Fibroblast of mammary gland (primary cell): ENCODE data around the gene PREX1.

ENCODE experiments used
- DNase-seq: peaks from one replicate; pipeline ENCODE4 v3.0.0-alpha.2; 2010; ENCODE audit warnings: low read depth
- H3K4me3 ChIP-seq: 2 replicates; pipeline ENCODE4 v1.5.1; 2011; ENCODE audit warnings: low read depth, mild to moderate bottlenecking, low read length, moderate library complexity; ENCODE audit not compliant: control insufficient read depth
- TF ChIP-seq, protein P1 (sequence below): conservative IDR thresholded peaks from 2 replicates; pipeline ENCODE4 v1.5.1; 2011; ENCODE audit warnings: low read depth, low read length, inconsistent platforms; ENCODE audit not compliant: control insufficient read depth, insufficient read depth

PREX1 gene

DNA sequence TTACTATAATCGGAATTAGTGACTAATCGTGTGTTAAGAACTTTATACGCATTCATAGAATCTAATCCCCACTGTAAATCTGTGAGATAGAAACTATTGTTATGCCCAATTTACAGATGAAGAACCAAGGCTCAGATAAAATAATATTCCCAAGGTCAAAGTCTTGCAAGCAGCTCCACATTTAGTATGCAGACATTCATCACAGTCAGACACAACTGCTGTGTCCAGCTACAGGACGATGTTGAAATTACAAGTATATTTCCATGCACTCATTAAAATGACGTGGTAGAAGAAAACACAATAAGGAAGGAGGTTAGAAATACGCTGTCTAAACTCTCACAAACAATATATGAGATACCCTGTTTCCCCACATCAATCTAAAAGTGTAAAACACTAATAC, 82.5 kb downstream of the PREX1 start:
- TF ChIP-seq, protein P1, sequence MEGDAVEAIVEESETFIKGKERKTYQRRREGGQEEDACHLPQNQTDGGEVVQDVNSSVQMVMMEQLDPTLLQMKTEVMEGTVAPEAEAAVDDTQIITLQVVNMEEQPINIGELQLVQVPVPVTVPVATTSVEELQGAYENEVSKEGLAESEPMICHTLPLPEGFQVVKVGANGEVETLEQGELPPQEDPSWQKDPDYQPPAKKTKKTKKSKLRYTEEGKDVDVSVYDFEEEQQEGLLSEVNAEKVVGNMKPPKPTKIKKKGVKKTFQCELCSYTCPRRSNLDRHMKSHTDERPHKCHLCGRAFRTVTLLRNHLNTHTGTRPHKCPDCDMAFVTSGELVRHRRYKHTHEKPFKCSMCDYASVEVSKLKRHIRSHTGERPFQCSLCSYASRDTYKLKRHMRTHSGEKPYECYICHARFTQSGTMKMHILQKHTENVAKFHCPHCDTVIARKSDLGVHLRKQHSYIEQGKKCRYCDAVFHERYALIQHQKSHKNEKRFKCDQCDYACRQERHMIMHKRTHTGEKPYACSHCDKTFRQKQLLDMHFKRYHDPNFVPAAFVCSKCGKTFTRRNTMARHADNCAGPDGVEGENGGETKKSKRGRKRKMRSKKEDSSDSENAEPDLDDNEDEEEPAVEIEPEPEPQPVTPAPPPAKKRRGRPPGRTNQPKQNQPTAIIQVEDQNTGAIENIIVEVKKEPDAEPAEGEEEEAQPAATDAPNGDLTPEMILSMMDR, result no peak
- H3K4me3 ChIP-seq, result no peak overlapping the region
- peak; percentile 6 for DNase-seq

DNA sequence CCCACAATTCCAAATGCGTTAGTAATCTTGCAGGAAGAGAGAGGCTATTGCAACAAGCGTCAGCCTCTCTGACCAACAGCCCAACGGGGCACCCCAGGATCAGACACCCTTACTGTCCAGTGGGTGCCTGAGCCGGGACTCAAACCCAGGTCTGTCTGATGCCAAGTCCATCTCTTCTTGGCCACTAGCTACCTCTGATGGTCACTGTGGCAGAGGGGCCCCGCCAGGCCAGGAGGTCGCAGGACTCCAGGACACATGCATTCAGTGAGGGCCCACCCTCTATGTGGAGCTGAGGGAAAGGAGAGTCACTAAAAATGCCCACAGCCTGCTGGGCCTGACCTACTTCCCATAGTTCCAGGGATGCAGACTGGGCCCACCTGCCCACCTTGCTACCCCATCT, 83.3 kb downstream of the PREX1 start:
- TF ChIP-seq, protein P1, result no peak

GRCh38 chr20:48743807-48744206, 84.0 kb downstream of the PREX1 start:
- DNase-seq, result no peak
- TF ChIP-seq, protein P1, result no peak
- H3K4me3 ChIP-seq, result no peak overlapping the region

More for the DNA sequence above, 83.3 kb downstream of the PREX1 start:
- no peak overlapping the region for H3K4me3 ChIP-seq
- no peak for DNase-seq

DNA sequence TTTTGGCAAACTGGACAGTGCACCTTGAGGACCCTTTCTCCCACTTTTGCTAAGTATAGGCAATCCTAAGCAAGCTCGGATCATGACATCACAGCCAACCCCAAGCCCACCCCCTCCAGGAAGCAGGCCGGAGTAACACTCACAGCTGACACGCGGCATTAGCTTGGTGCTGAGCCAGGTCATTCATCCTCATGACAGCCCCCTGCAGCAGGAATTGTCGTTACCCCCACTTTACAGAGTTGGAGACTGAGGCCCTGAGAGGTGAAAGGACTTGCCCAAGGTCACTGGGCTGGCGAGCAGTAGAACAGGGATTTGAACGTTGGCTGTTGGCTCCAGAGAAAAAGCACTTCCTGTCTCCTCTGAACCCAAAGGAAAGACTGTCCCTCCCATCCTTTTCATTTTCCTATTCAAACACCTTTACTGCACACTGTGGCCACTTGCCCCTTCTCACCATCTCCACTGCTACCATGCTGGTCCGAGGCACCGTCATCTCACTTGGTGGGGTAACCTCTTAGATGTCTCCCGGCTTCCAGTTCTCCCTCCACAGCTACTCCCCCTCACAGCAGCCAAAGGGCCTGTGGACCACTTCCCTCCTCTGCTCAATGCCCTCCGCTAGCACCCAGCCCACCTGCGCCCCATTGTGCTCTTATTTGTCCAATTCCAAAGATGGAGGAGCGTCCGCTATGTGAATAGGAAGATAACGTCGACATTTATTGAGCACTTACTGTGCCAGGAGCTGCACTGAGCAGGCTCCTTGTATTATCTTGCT, 84.7 kb downstream of the PREX1 start:
- no peak for DNase-seq
- TF ChIP-seq, protein P1, result no peak
- no peak overlapping the region for H3K4me3 ChIP-seq

GRCh38 chr20:48742233-48742632, 85.6 kb downstream of the PREX1 start:
- no peak for DNase-seq
- TF ChIP-seq, protein P1, result no peak
- H3K4me3 ChIP-seq, result no peak overlapping the region

DNA sequence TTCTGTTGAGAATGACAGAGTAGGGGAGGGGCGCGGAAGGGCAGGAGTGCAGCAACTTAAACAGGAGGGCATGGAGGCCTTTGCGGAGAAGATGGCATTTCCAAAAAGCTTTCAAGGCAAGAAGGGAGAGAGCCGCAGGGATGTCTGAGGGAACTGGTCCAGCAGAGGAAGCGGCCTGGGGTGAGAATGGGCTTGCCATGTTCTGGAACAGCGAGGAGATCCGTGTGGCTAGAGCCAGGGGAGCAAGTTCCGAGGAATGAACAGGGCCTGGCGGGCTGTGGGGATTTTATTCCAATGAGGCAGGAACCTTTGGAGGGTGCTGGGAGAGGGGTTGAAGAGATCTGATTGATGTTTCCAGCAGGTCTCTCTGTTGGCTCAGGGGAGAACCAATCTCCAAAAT, 86.1 kb downstream of the PREX1 start:
- no peak overlapping the region for H3K4me3 ChIP-seq
- DNase-seq, result no peak
- TF ChIP-seq, protein P1, result no peak

- H3K4me3 ChIP-seq, result no peak overlapping the region
- TF ChIP-seq, protein P1, result no peak
- no peak for DNase-seq
Measured at GRCh38 chr20:48740712-48741111, 87.1 kb downstream of the PREX1 start.
